HG03521 (cell line): ENCODE measurements around the gene ULK4.

Experiments used
- ATAC-seq: cut with Tn5 transposase; IDR thresholded peaks from one replicate; pipeline ENCODE4 v1.9.1; 2021; ENCODE audit warnings: mild to moderate bottlenecking, moderate library complexity; ENCODE audit not compliant: unreplicated experiment

Gene ULK4

GRCh38 chr3:41327718-41328117, 634.2 kb downstream of the ULK4 start:
- ATAC-seq = no peak

- no peak for ATAC-seq
Measured at GRCh38 chr3:41324156-41324475, 637.8 kb downstream of the ULK4 start.

GRCh38 chr3:41323467-41324155, 638.3 kb downstream of the ULK4 start:
- ATAC-seq = no peak

GRCh38 chr3:41321642-41321980, 640.3 kb downstream of the ULK4 start:
- no peak for ATAC-seq

GRCh38 chr3:41320953-41321641, 640.8 kb downstream of the ULK4 start:
- ATAC-seq = no peak

GRCh38 chr3:41318520-41318919, 643.4 kb downstream of the ULK4 start:
- no peak for ATAC-seq

- ATAC-seq = no peak
Measured at GRCh38 chr3:41317718-41318117, 644.2 kb downstream of the ULK4 start.

- ATAC-seq = no peak
Measured at GRCh38 chr3:41317298-41317697, 644.6 kb downstream of the ULK4 start.

- ATAC-seq = no peak
Measured at GRCh38 chr3:41315126-41315525, 646.8 kb downstream of the ULK4 start.

GRCh38 chr3:41308119-41308518, 653.8 kb downstream of the ULK4 start:
- no peak for ATAC-seq

GRCh38 chr3:41307065-41307464, 654.8 kb downstream of the ULK4 start:
- no peak for ATAC-seq

GRCh38 chr3:41304593-41304992, 657.3 kb downstream of the ULK4 start:
- ATAC-seq = no peak

- ATAC-seq = no peak
Measured at GRCh38 chr3:41302295-41302694, 659.6 kb downstream of the ULK4 start.

- no peak for ATAC-seq
Measured at GRCh38 chr3:41301548-41301947, 660.4 kb downstream of the ULK4 start.

GRCh38 chr3:41299036-41299435, 662.9 kb downstream of the ULK4 start:
- ATAC-seq = no peak

GRCh38 chr3:41297750-41298149, 664.2 kb downstream of the ULK4 start:
- ATAC-seq = no peak

- ATAC-seq = no peak
Measured at GRCh38 chr3:41296556-41296955, 665.3 kb downstream of the ULK4 start.

GRCh38 chr3:41295740-41296139, 666.2 kb downstream of the ULK4 start:
- ATAC-seq = no peak

- ATAC-seq = no peak
Measured at GRCh38 chr3:41293169-41293681, 668.7 kb downstream of the ULK4 start.

GRCh38 chr3:41290736-41291135, 671.2 kb downstream of the ULK4 start:
- no peak for ATAC-seq

GRCh38 chr3:41290306-41290705, 671.6 kb downstream of the ULK4 start:
- no peak for ATAC-seq

- no peak for ATAC-seq
Measured at GRCh38 chr3:41288785-41289184, 673.1 kb downstream of the ULK4 start.

- ATAC-seq = no peak
Measured at GRCh38 chr3:41286305-41286704, 675.6 kb downstream of the ULK4 start.
